RWPE1 (cell line): ENCODE measurements around the gene HEG1.

ENCODE experiments used
- CTCF ChIA-PET: fragments of 350-600 bp; sonication (Branson Sonifier 250); formaldehyde crosslinking; extraction: SDS; loops from one replicate; lab custom pipeline; 2021; lab: Yijun Ruan, JAX
- POLR2A ChIA-PET: fragments of 400-600 bp; formaldehyde crosslinking; extraction: SDS; loops from one replicate; lab custom pipeline; 2020; ENCODE audit warnings: antibody characterized with exemption; ENCODE audit not compliant: low non-redundant PET; lab: Yijun Ruan, JAX
- DNase-seq: peaks from one replicate; pipeline ENCODE4 v3.0.0; 2012; ENCODE audit warnings: low spot score
- H3K27ac ChIP-seq: fragments of 450-650 bp; 2 replicates; pipeline ENCODE4 v1.5.1; 2017
- CTCF ChIP-seq: fragments of 450-650 bp; conservative IDR thresholded peaks from 2 replicates; pipeline ENCODE4 v1.5.1; 2017; ENCODE audit warnings: low read depth, mild to moderate bottlenecking

The HEG1 gene

GRCh38 chr3:125043599-125044151 is 12.1 kb downstream of the HEG1 start:
- H3K27ac ChIP-seq = 0 out of 2 replicates have a peak overlapping the region, but pooled peaks have one; percentile 12
- POLR2A ChIA-PET = no interaction called here
- CTCF ChIA-PET = interaction anchor here (0.6 kb wide), 1 partner anchor 49 kb away, joined by 3 read pairs; no protein-coding TSS in a partner anchor
- no peak for DNase-seq
- TF ChIP-seq CTCF = no peak

GRCh38 chr3:125042725-125043406 is 12.9 kb downstream of the HEG1 start:
- TF ChIP-seq CTCF = no peak
- no peak for DNase-seq
- no peak overlapping the region; the same call in 1 of the 2 replicates for H3K27ac ChIP-seq
- ChIA-PET POLR2A (no interaction called here), CTCF (no interaction called here)

- CTCF ChIA-PET = interaction anchor here (0.5 to 0.6 kb wide), 3 partner anchors 73 to 127 kb away, joined by 3 to 4 read pairs (median 4); no protein-coding TSS in a partner anchor
- DNase-seq = no peak
- H3K27ac ChIP-seq = no peak overlapping the region
- POLR2A ChIA-PET = no interaction called here
- no peak for TF ChIP-seq CTCF
These were observed 16.4 kb downstream of the HEG1 start for GRCh38 chr3:125039131-125040100.

- POLR2A ChIA-PET = interaction anchor here (1.3 kb wide), 1 partner anchor 16 kb away, joined by 4 read pairs; no protein-coding TSS in a partner anchor
- CTCF ChIA-PET = no interaction called here
- DNase-seq = peak; percentile 24
- no peak for TF ChIP-seq CTCF
- peak overlapping the region; percentile 75 for H3K27ac ChIP-seq
These were observed 18.2 kb downstream of the HEG1 start for GRCh38 chr3:125037498-125038150.

GRCh38 chr3:125035217-125035616 is 20.6 kb downstream of the HEG1 start:
- H3K27ac ChIP-seq = no peak overlapping the region
- no peak for DNase-seq
- ChIA-PET POLR2A (no interaction called here), CTCF (no interaction called here)
- TF ChIP-seq CTCF = no peak
